ENCODE results near the gene RGL1.

GRCh38 chr1:183901748-183902330 lies 96.9 kb downstream of the RGL1 start:
- TF ChIP-seq CTCF (IDR thresholded peaks at IDR 0.05 in 4 of 5, conservative IDR thresholded peaks at IDR 0.05 in 1 of 5): no peak
- TF ChIP-seq POLR2A (IDR thresholded peaks at IDR 0.05): no peak
